Natural killer cell treated with Interleukin-12 subunit alpha and Interleukin-12 subunit beta and Interleukin-15 and Interleukin-18, amount 100 ng/mL, for 72 hours (primary cell): ENCODE data around the gene SOAT1. TPM values are rescaled to one million over a fixed set of nuclear protein-coding genes. Genes with fewer than 3 reads are reported as not detected.

Experiments used
- ATAC-seq, 2 donors: fragments of 150-1000 bp; cut with Tn5 transposase in 1 of 2; sonication (Bioruptor Pico), chemical (Tn5 transposase) in 1 of 2; 2 replicates each; pipeline ENCODE4 v1.10.0; 2021
- DNase-seq: peaks from one replicate; pipeline ENCODE4 v3.0.0; 2022; ENCODE audit warnings: low spot score
- H3K27ac Mint-ChIP-seq, 2 donors: 1 replicate in 1 of 2; 2 replicates in 1 of 2; pipeline ENCODE4 v1.8.0; 2022; ENCODE audit warnings: mixed read lengths in 2 of 2, mild to moderate bottlenecking in 1 of 2, moderate library complexity in 1 of 2
- H3K27me3 Mint-ChIP-seq, 2 donors: 1 replicate in 1 of 2; 2 replicates in 1 of 2; pipeline ENCODE4 v1.8.0; 2022; ENCODE audit warnings: mixed read lengths in 2 of 2
- H3K36me3 Mint-ChIP-seq: one replicate; pipeline ENCODE4 v1.8.0; 2022; ENCODE audit warnings: mixed read lengths
- H3K4me1 Mint-ChIP-seq, 2 donors: 1 replicate in 1 of 2; 2 replicates in 1 of 2; pipeline ENCODE4 v1.8.0; 2022; ENCODE audit warnings: low read depth in 2 of 2, mixed read lengths in 2 of 2, mild to moderate bottlenecking in 1 of 2
- H3K4me3 Mint-ChIP-seq: one replicate; pipeline ENCODE4 v1.8.0; 2022; ENCODE audit warnings: mixed read lengths
- H3K9me3 Mint-ChIP-seq: 2 replicates; pipeline ENCODE4 v1.8.0; 2022; ENCODE audit warnings: mixed read lengths
- total RNA-seq, 2 donors: library from RNA; stranded (reverse); gene quantifications; one replicate each; pipeline ENCODE4 v1.2.3, GENCODE V29; 2022

Gene SOAT1
- total RNA-seq, 2 donors from 2014 or later = 52.9 to 78.3 TPM

GRCh38 chr1:179288977-179289376, 4.6 kb upstream of the SOAT1 start:
- H3K4me3 Mint-ChIP-seq = no peak overlapping the region
- H3K36me3 Mint-ChIP-seq = no peaks in the 10 kb centered on the region
- H3K4me1 Mint-ChIP-seq = peaks cover 0 to 2% of the 10 kb centered on the region in 2 donors
- H3K9me3 Mint-ChIP-seq = no peaks in the 10 kb centered on the region
- peak overlapping the region in 1 of 2 donors; percentile 23 for H3K27ac Mint-ChIP-seq
- ATAC-seq = no peak
- H3K27me3 Mint-ChIP-seq = peaks cover 0 to 2% of the 10 kb centered on the region in 2 donors
- DNase-seq = no peak

GRCh38 chr1:179295164-179295755, 1.7 kb downstream of the SOAT1 start:
- Mint-ChIP-seq H3K27me3 (no peaks in the 10 kb centered on the region), H3K36me3 (peaks cover 6% of the 10 kb centered on the region), H3K4me1 (peaks cover 24 to 44% of the 10 kb centered on the region in 2 donors), H3K9me3 (no peaks in the 10 kb centered on the region), H3K4me3 (peak overlapping the region; percentile 94), H3K27ac (peak overlapping the region; percentile 84)
- no peak for ATAC-seq
- DNase-seq = no peak

- Mint-ChIP-seq H3K36me3 (peaks cover 6% of the 10 kb centered on the region), H3K4me1 (peaks cover 29 to 46% of the 10 kb centered on the region in 2 donors), H3K4me3 (no peak overlapping the region), H3K9me3 (no peaks in the 10 kb centered on the region), H3K27me3 (no peaks in the 10 kb centered on the region), H3K27ac (peak overlapping the region in 1 of 2 donors; percentile 66)
- DNase-seq = no peak
- ATAC-seq = no peak
Measured at GRCh38 chr1:179296356-179297104, 2.9 kb downstream of the SOAT1 start.

- Mint-ChIP-seq H3K36me3 (peaks cover 6% of the 10 kb centered on the region), H3K27ac (peak overlapping the region in 1 of 2 donors; percentile 66), H3K4me1 (peaks cover 34 to 46% of the 10 kb centered on the region in 2 donors), H3K27me3 (no peaks in the 10 kb centered on the region), H3K4me3 (peak overlapping the region; percentile 45), H3K9me3 (no peaks in the 10 kb centered on the region)
- ATAC-seq (no peak), DNase-seq (no peak)
Measured at GRCh38 chr1:179297105-179297378, 3.4 kb downstream of the SOAT1 start.

GRCh38 chr1:179298952-179299351, 5.4 kb downstream of the SOAT1 start:
- Mint-ChIP-seq H3K36me3 (peaks cover 10% of the 10 kb centered on the region), H3K4me3 (peak overlapping the region; percentile 68), H3K27me3 (no peaks in the 10 kb centered on the region), H3K27ac (peak overlapping the region; percentile 72 to 83), H3K9me3 (no peaks in the 10 kb centered on the region), H3K4me1 (peaks cover 39 to 49% of the 10 kb centered on the region in 2 donors)
- peak; percentile 91 to 99 for ATAC-seq
- peak; percentile 69 for DNase-seq

- Mint-ChIP-seq H3K27ac (peak overlapping the region; percentile 42 to 86), H3K36me3 (peaks cover 9% of the 10 kb centered on the region), H3K27me3 (no peaks in the 10 kb centered on the region), H3K4me3 (peak overlapping the region; percentile 62), H3K4me1 (peaks cover 37 to 43% of the 10 kb centered on the region in 2 donors), H3K9me3 (no peaks in the 10 kb centered on the region)
- no peak for ATAC-seq
- no peak for DNase-seq
Measured at GRCh38 chr1:179300112-179300511, 6.5 kb downstream of the SOAT1 start.

- H3K4me3 Mint-ChIP-seq = no peak overlapping the region
Measured at GRCh38 chr1:179302070-179302469, 8.5 kb downstream of the SOAT1 start.

GRCh38 chr1:179303200-179303785, 9.7 kb downstream of the SOAT1 start:
- Mint-ChIP-seq H3K4me3 (no peak overlapping the region), H3K9me3 (no peaks in the 10 kb centered on the region), H3K27me3 (no peaks in the 10 kb centered on the region), H3K4me1 (peaks cover 34 to 39% of the 10 kb centered on the region in 2 donors), H3K36me3 (peaks cover 10% of the 10 kb centered on the region), H3K27ac (no peak overlapping the region)
- ATAC-seq (no peak), DNase-seq (no peak)

More at GRCh38 chr1:179302070-179302469, 8.5 kb downstream of the SOAT1 start:
- no peak for ATAC-seq
- no peaks in the 10 kb centered on the region for H3K27me3 Mint-ChIP-seq
- H3K4me1 Mint-ChIP-seq = peaks cover 37 to 39% of the 10 kb centered on the region in 2 donors
- no peaks in the 10 kb centered on the region for H3K9me3 Mint-ChIP-seq
- H3K27ac Mint-ChIP-seq = peak overlapping the region; percentile 27 to 34
- peaks cover 10% of the 10 kb centered on the region for H3K36me3 Mint-ChIP-seq
- DNase-seq = no peak

- H3K4me1 Mint-ChIP-seq = peaks cover 20 to 26% of the 10 kb centered on the region in 2 donors
- no peak overlapping the region for H3K4me3 Mint-ChIP-seq
- no peaks in the 10 kb centered on the region for H3K27me3 Mint-ChIP-seq
- no peak for ATAC-seq
- H3K27ac Mint-ChIP-seq = peak overlapping the region; percentile 1 to 43
- H3K36me3 Mint-ChIP-seq = peaks cover 10% of the 10 kb centered on the region
- no peak for DNase-seq
- H3K9me3 Mint-ChIP-seq = no peaks in the 10 kb centered on the region
Measured at GRCh38 chr1:179305450-179305849, 11.9 kb downstream of the SOAT1 start.

- DNase-seq = no peak
- no peaks in the 10 kb centered on the region for H3K27me3 Mint-ChIP-seq
- ATAC-seq = no peak
- H3K36me3 Mint-ChIP-seq = peaks cover 11% of the 10 kb centered on the region
- H3K4me1 Mint-ChIP-seq = peaks cover 26 to 30% of the 10 kb centered on the region in 2 donors
- H3K27ac Mint-ChIP-seq = no peak overlapping the region
- H3K4me3 Mint-ChIP-seq = no peak overlapping the region
- no peaks in the 10 kb centered on the region for H3K9me3 Mint-ChIP-seq
Measured at GRCh38 chr1:179310291-179310690, 16.7 kb downstream of the SOAT1 start.

- DNase-seq (no peak), ATAC-seq (peak in 1 of 2 donors; percentile 33)
- Mint-ChIP-seq H3K27ac (no peak overlapping the region), H3K27me3 (no peaks in the 10 kb centered on the region), H3K4me1 (peaks cover 24 to 29% of the 10 kb centered on the region in 2 donors), H3K36me3 (peaks cover 9% of the 10 kb centered on the region), H3K9me3 (no peaks in the 10 kb centered on the region), H3K4me3 (no peak overlapping the region)
Measured at GRCh38 chr1:179310721-179311120, 17.1 kb downstream of the SOAT1 start.

- Mint-ChIP-seq H3K4me3 (no peak overlapping the region), H3K4me1 (peaks cover 23 to 24% of the 10 kb centered on the region in 2 donors), H3K27ac (no peak overlapping the region), H3K9me3 (no peaks in the 10 kb centered on the region), H3K27me3 (no peaks in the 10 kb centered on the region), H3K36me3 (peaks cover 9% of the 10 kb centered on the region)
- ATAC-seq (no peak), DNase-seq (no peak)
Measured at GRCh38 chr1:179311149-179311700, 17.6 kb downstream of the SOAT1 start.

GRCh38 chr1:179313004-179313403, 19.4 kb downstream of the SOAT1 start:
- Mint-ChIP-seq H3K27me3 (no peaks in the 10 kb centered on the region), H3K36me3 (peaks cover 9% of the 10 kb centered on the region), H3K4me1 (peaks cover 19 to 29% of the 10 kb centered on the region in 2 donors), H3K4me3 (no peak overlapping the region), H3K27ac (no peak overlapping the region), H3K9me3 (no peaks in the 10 kb centered on the region)
- DNase-seq (no peak), ATAC-seq (no peak)

GRCh38 chr1:179314928-179315327, 21.3 kb downstream of the SOAT1 start:
- peaks cover 19 to 32% of the 10 kb centered on the region in 2 donors for H3K4me1 Mint-ChIP-seq
- no peak overlapping the region for H3K4me3 Mint-ChIP-seq
- H3K36me3 Mint-ChIP-seq = peaks cover 9% of the 10 kb centered on the region
- H3K27ac Mint-ChIP-seq = peak overlapping the region in 1 of 2 donors; percentile 59
- no peaks in the 10 kb centered on the region for H3K27me3 Mint-ChIP-seq
- no peak for ATAC-seq
- H3K9me3 Mint-ChIP-seq = no peaks in the 10 kb centered on the region
- DNase-seq = no peak
